ENCODE data around the gene ENTREP3.
"Not testable (repeated sequence)": the region's sequence is repeated elsewhere in the genome, so short reads cannot be mapped to it uniquely, and the experiment has no call there.

Gene ENTREP3

DNA sequence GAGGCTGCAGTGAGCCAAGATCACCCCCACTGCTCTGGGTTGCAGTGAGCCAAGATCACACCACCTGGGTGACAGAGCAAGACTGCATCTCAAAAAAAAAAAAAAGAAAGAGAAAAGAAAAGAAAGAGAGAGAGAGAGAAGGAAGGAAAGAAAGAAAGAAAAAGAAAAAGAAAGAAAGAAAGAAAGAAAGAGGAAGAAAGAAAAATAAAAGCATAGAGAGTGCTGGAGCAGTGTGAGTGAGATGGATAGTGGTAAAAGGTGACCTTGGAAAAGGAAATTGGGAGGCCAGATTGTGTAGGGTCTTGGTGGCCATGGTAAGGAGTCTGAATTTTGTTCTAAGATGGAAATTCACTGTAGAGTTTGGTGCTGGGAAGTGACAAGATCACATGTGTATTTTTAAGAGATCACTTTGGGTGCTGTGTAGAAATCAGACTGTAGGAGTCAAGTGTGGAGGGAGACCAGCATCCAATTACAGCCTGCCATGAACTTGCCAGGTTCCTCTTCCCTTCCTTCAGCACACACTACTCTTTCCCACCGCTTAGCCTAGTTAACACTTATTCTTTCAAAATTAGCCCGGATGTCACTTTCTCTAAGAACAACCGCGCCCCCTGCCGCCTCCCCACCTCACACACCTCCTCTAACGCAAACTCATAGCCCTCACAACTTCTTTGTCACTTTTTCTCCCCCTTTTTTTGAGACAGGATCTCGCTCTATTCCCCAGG is 28.9 kb downstream of the ENTREP3 start:
- ATAC-seq, result peak; percentile 63
- DNase-seq (ENCODE audit: low spot score in 2 of 2), result peak; percentile 45 to 83
- Mint-ChIP-seq H3K9me3 (no peaks in the 10 kb centered on the region), H3K27ac (peak overlapping the region; percentile 94), H3K4me3 (peak overlapping the region; percentile 86), H3K4me1 (peaks cover 31% of the 10 kb centered on the region), H3K36me3 (peaks cover 20% of the 10 kb centered on the region)

DNA sequence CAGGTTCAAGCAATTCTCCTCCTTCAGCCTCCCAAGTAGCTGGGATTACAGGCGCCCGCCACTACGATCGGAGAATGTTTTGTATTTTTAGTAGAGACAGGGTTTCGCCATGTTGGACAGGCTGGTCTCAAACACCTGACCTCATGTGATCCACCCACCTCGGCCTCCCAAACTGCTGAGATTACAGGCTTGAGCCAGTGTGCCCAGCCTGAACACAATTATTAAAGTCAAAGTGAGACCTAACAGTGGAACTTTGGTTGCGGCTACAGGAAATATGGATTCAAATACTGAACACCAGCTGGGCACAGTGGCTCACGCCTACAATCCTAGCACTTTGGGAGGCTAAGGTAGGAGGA is 29.9 kb downstream of the ENTREP3 start:
- H3K9me3 Mint-ChIP-seq; ATAC-seq; DNase-seq (ENCODE audit: low spot score in 2 of 2): not testable (repeated sequence)
- Mint-ChIP-seq H3K4me1 (peaks cover 33% of the 10 kb centered on the region), H3K27ac (peak overlapping the region; percentile 94), H3K4me3 (peak overlapping the region; percentile 86), H3K36me3 (peaks cover 20% of the 10 kb centered on the region)

- Mint-ChIP-seq H3K9me3 (no peaks in the 10 kb centered on the region), H3K4me3 (no peak overlapping the region), H3K36me3 (peaks cover 20% of the 10 kb centered on the region), H3K27ac (no peak overlapping the region), H3K4me1 (peaks cover 43% of the 10 kb centered on the region)
- ATAC-seq (no peak), DNase-seq (ENCODE audit: low spot score in 2 of 2) (no peak)
Measured at GRCh38 chr1:155223047-155223446, 32.2 kb downstream of the ENTREP3 start.

DNA sequence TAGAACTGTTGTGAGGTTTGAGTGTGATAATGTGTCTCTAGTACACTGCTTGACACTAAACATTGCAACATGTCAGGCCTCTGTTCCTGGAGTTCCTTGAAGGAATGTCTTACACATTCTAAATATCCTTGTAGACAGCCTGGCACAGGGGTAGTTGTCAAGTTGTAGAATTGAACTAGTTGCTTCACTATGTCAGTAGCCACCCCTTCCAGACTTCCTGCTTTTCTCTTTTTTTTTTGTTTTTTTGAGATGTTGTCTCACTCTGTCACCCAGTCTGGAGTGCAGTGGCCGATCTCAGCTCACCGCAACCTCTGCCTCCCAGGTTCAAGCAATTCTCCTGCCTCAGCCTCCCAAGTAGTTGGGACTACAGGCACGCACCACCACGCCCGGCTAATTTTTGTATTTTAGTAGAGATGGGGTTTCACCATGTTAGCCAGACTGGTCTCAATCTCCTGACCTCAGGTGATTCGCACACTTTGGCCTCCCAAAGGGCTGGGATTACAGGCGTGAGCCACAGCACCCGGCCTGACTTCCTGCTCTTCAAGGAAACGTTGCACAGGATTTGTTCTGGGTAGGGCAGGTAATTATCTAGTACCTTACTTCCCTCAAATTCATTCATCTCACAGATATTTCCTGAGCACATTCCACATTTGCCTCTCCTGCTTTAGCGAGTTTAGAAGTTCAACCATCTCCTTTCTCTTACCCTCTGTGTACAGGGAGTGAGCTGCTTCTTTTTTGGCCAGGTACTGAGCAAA is 34.9 kb downstream of the ENTREP3 start:
- Mint-ChIP-seq H3K4me1 (peaks cover 21% of the 10 kb centered on the region), H3K27ac (peak overlapping the region; percentile 74)
- not testable (repeated sequence) for DNase-seq (ENCODE audit: low spot score in 2 of 2); H3K4me3 Mint-ChIP-seq; H3K36me3 Mint-ChIP-seq; ATAC-seq; H3K9me3 Mint-ChIP-seq

GRCh38 chr1:155219592-155220031 is 35.7 kb downstream of the ENTREP3 start:
- Mint-ChIP-seq H3K4me3 (no peak overlapping the region), H3K4me1 (peaks cover 19% of the 10 kb centered on the region), H3K9me3 (no peaks in the 10 kb centered on the region), H3K27ac (peak overlapping the region; percentile 74), H3K36me3 (peaks cover 5% of the 10 kb centered on the region)
- ATAC-seq (peak; percentile 68), DNase-seq (ENCODE audit: low spot score in 2 of 2) (no peak)

- H3K4me3 Mint-ChIP-seq, result no peak overlapping the region
- peaks cover 5% of the 10 kb centered on the region for H3K36me3 Mint-ChIP-seq
- peak overlapping the region; percentile 74 for H3K27ac Mint-ChIP-seq
- ATAC-seq, result no peak
- peaks cover 19% of the 10 kb centered on the region for H3K4me1 Mint-ChIP-seq
- no peak for DNase-seq (ENCODE audit: low spot score in 2 of 2)
- H3K9me3 Mint-ChIP-seq, result no peaks in the 10 kb centered on the region
Measured at GRCh38 chr1:155218854-155219591, 36.3 kb downstream of the ENTREP3 start.

GRCh38 chr1:155214702-155215101 is 40.6 kb downstream of the ENTREP3 start:
- Mint-ChIP-seq H3K36me3 (peaks cover 12% of the 10 kb centered on the region), H3K4me1 (peaks cover 17% of the 10 kb centered on the region)
- H3K27ac Mint-ChIP-seq; H3K4me3 Mint-ChIP-seq; ATAC-seq; DNase-seq (ENCODE audit: low spot score in 2 of 2); H3K9me3 Mint-ChIP-seq: not testable (repeated sequence)

- H3K27ac Mint-ChIP-seq; ATAC-seq; H3K4me3 Mint-ChIP-seq; H3K9me3 Mint-ChIP-seq; DNase-seq (ENCODE audit: low spot score in 2 of 2): not testable (repeated sequence)
- H3K4me1 Mint-ChIP-seq, result peaks cover 21% of the 10 kb centered on the region
- H3K36me3 Mint-ChIP-seq, result peaks cover 21% of the 10 kb centered on the region
Measured at GRCh38 chr1:155212051-155212440, 43.2 kb downstream of the ENTREP3 start.

DNA sequence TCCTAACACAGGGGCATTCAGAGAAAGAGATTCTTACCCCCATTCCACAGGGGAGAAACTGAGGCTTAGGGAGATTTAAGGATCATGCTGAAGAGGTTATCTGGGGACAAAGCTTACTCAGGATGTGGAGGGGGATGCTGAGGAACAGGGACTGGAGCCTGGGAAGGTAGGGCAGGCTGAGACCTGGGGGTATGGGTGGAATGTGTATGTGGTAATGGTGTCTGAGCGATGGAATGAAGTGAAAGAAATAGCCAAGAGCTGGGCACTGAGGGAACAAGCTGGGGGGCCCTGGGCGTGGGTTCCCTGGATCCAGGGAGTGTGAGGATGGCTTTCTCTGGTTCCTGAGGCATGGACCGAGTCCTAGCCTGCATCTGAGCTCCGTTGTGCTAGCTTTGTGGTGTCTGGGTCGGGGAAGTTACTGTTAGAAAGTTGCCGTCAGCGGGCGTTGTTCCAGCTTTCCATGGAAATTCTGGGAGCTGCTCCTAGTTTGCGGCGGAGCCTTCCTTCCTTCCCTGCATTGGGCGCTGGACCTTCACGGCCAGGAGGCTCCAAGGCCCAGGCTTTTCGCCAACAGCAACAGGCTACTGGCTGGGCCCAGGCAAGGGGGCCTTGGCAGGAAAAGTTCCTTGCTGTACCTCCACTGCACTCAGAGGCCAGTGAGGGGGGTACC is 43.8 kb downstream of the ENTREP3 start:
- H3K27ac Mint-ChIP-seq, result peak overlapping the region; percentile 45
- H3K36me3 Mint-ChIP-seq, result peaks cover 21% of the 10 kb centered on the region
- not testable (repeated sequence) for H3K4me3 Mint-ChIP-seq; DNase-seq (ENCODE audit: low spot score in 2 of 2); ATAC-seq; H3K9me3 Mint-ChIP-seq
- H3K4me1 Mint-ChIP-seq, result peaks cover 27% of the 10 kb centered on the region

- Mint-ChIP-seq H3K9me3 (no peaks in the 10 kb centered on the region), H3K27ac (no peak overlapping the region), H3K36me3 (peaks cover 21% of the 10 kb centered on the region), H3K4me1 (peaks cover 27% of the 10 kb centered on the region), H3K4me3 (peak overlapping the region; percentile 84)
- no peak for ATAC-seq
- no peak for DNase-seq (ENCODE audit: low spot score in 2 of 2)
Measured at GRCh38 chr1:155210314-155211104, 44.8 kb downstream of the ENTREP3 start.

- H3K4me3 Mint-ChIP-seq, result peak overlapping the region; percentile 84
- no peaks in the 10 kb centered on the region for H3K9me3 Mint-ChIP-seq
- H3K27ac Mint-ChIP-seq, result peak overlapping the region; percentile 95
- peaks cover 27% of the 10 kb centered on the region for H3K4me1 Mint-ChIP-seq
- peaks cover 21% of the 10 kb centered on the region for H3K36me3 Mint-ChIP-seq
- DNase-seq (ENCODE audit: low spot score in 2 of 2) (no peak), ATAC-seq (no peak)
Measured at GRCh38 chr1:155209312-155209721, 46.0 kb downstream of the ENTREP3 start.

DNA sequence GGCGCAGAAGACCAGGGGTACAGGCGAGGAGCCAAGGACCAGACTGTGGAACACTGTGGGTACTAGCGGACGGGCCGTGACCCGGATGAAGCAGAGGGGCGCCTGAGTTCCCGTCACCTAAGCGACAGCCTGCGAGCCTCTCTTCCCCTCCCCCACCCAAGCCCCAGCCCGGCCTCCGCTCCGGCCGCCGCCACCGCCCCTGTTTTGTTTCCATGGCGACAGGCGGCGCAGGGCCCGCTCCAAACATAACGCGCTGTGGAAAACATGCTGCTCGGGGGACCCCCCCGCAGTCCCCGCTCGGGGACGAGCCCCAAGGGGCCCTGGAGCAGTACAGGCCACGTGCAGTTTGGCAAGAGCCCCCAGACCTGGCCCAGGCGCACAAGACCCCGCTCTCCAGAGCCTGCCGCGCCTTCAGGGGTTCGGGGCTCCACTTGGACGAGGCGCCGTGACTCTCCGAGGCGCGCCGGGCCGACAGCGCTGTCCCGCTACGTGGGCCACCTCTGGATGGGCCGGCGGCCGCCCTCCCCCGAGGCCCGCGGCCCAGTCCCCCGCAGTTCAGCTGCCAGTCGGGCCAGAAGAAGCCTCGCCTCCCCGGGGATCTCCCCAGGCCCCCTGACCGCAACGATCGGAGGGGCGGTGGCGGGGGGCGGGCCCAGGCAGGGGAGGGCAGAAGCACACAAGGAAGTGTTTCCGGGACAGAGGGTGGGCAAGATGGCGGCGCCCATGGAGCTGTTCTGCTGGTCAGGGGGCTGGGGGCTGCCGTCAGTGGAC is 46.6 kb downstream of the ENTREP3 start, which contains the start of gene MTX1:
TSS of gene MTX1 (plus strand) at position 155 of the 771 bp plus-strand sequence. CDS start at position 265, 110 bp downstream.
- H3K4me3 Mint-ChIP-seq, result peak within 1 kb of the TSS; percentile 84
- H3K4me1 Mint-ChIP-seq, result peaks cover 27% of the 10 kb centered on the region
- DNase-seq (ENCODE audit: low spot score in 2 of 2) (peak; percentile 78 to 91), ATAC-seq (peak; percentile 89)
- peaks cover 21% of the 10 kb centered on the region for H3K36me3 Mint-ChIP-seq
- H3K27ac Mint-ChIP-seq, result peak within 1 kb of the TSS; percentile 95
- H3K9me3 Mint-ChIP-seq, result no peaks in the 10 kb centered on the region

- no peak for DNase-seq (ENCODE audit: low spot score in 2 of 2)
- H3K9me3 Mint-ChIP-seq, result no peaks in the 10 kb centered on the region
- H3K36me3 Mint-ChIP-seq, result peaks cover 25% of the 10 kb centered on the region
- H3K27ac Mint-ChIP-seq, result peak within 1 kb of the TSS; percentile 95
- no peak for ATAC-seq
- peaks cover 27% of the 10 kb centered on the region for H3K4me1 Mint-ChIP-seq
- peak within 1 kb of the TSS; percentile 84 for H3K4me3 Mint-ChIP-seq
Measured at GRCh38 chr1:155207806-155208540, 47.3 kb downstream of the ENTREP3 start, which contains the start of gene THBS3. THBS3 (minus strand) TSS chr1:155207897; CDS start chr1:155207876, 21 bp downstream.

Data from stimulated activated effector memory CD8-positive, alpha-beta T cell treated with anti-CD3 and anti-CD28 coated beads, Interleukin-12 subunit alpha, Interleukin-12 subunit beta, amount 100 ng/mL, for 72 hours (primary cell).